HL-60 (cell line): ENCODE results near the gene YY1.

Source experiments
- CTCF ChIP-seq: IDR thresholded peaks from one replicate; pipeline ENCODE4 v1.5.1; 2011; ENCODE audit warnings: low read length, control low read depth, inconsistent platforms; ENCODE audit not compliant: insufficient read depth
- POLR2AphosphoS5 ChIP-seq: IDR thresholded peaks from 2 replicates; pipeline ENCODE4 v1.6.1; 2012; ENCODE audit warnings: low read depth
- TF ChIP-seq, protein P1 (sequence below): IDR thresholded peaks from 2 replicates; pipeline ENCODE4 v1.6.1; 2012; ENCODE audit warnings: low read depth; ENCODE audit not compliant: insufficient replicate concordance

DNA sequence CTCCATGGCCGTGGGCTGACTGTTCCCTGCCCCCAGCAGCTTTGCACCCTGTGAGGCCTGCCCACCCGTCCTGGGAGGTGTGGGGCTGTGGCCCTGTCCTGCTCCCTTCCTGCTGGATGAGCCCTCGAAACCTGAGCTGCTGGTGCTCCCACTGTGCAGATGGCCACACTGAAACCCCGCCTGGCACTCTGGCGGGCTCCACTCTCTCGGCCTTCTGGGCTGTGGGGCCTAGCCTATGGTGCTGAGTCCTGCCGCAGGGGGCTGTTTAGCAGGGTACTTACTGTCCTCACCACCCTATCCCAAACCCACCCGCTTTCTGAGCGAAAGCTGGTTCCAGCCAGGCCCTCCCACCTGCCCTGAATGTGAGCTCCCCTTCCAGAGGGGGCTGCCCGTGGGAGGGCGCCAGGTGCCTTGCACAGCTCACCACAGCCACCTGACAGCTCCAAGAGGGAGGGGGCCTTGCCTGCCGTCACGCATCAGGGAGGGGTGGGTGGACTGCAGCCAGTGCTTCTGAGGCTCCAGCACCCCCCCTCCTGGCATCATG is 91.5 kb downstream of the YY1 start:
- TF ChIP-seq CTCF = no peak
- TF ChIP-seq, protein P1, sequence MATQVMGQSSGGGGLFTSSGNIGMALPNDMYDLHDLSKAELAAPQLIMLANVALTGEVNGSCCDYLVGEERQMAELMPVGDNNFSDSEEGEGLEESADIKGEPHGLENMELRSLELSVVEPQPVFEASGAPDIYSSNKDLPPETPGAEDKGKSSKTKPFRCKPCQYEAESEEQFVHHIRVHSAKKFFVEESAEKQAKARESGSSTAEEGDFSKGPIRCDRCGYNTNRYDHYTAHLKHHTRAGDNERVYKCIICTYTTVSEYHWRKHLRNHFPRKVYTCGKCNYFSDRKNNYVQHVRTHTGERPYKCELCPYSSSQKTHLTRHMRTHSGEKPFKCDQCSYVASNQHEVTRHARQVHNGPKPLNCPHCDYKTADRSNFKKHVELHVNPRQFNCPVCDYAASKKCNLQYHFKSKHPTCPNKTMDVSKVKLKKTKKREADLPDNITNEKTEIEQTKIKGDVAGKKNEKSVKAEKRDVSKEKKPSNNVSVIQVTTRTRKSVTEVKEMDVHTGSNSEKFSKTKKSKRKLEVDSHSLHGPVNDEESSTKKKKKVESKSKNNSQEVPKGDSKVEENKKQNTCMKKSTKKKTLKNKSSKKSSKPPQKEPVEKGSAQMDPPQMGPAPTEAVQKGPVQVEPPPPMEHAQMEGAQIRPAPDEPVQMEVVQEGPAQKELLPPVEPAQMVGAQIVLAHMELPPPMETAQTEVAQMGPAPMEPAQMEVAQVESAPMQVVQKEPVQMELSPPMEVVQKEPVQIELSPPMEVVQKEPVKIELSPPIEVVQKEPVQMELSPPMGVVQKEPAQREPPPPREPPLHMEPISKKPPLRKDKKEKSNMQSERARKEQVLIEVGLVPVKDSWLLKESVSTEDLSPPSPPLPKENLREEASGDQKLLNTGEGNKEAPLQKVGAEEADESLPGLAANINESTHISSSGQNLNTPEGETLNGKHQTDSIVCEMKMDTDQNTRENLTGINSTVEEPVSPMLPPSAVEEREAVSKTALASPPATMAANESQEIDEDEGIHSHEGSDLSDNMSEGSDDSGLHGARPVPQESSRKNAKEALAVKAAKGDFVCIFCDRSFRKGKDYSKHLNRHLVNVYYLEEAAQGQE = no peak
- no peak for TF ChIP-seq POLR2AphosphoS5
